Naive B cell (primary cell): Measurements from ENCODE around the gene SREK1. TPM values are rescaled to one million over a fixed set of nuclear protein-coding genes. Genes with fewer than 3 reads are reported as not detected.
"Not testable (repeated sequence)": the region's sequence is repeated elsewhere in the genome, so short reads cannot be mapped to it uniquely, and the experiment has no call there.

Source experiments
- ATAC-seq, 2 donors: fragments of 150-1000 bp; cut with Tn5 transposase; 2 replicates each; pipeline ENCODE4 v1.10.0; 2021; ENCODE audit warnings: low read depth in 2 of 2, mild to moderate bottlenecking in 2 of 2, moderate library complexity in 2 of 2
- DNase-seq: peaks from one replicate; pipeline ENCODE4 v3.0.0; 2022
- H3K27ac Mint-ChIP-seq, 6 donors: one replicate each; pipeline ENCODE4 v1.8.0; 2020 to 2022; ENCODE audit warnings: mild to moderate bottlenecking in 6 of 6, mixed read lengths in 6 of 6, moderate library complexity in 5 of 6, inconsistent platforms in 2 of 6
- H3K27me3 Mint-ChIP-seq, 3 donors: one replicate each; pipeline ENCODE4 v1.8.0; 2021 to 2022; ENCODE audit warnings: mixed read lengths in 3 of 3, mild to moderate bottlenecking in 1 of 3
- H3K36me3 Mint-ChIP-seq, 2 donors: one replicate each; pipeline ENCODE4 v1.8.0; 2020 to 2022; ENCODE audit warnings: mixed read lengths in 2 of 2, inconsistent platforms in 1 of 2, mild to moderate bottlenecking in 1 of 2
- H3K4me1 Mint-ChIP-seq, 3 donors: one replicate each; pipeline ENCODE4 v1.8.0; 2020 to 2022; ENCODE audit warnings: mixed read lengths in 3 of 3, inconsistent platforms in 1 of 3, mild to moderate bottlenecking in 1 of 3, moderate library complexity in 1 of 3
- H3K4me3 Mint-ChIP-seq, 8 donors: one replicate each; pipeline ENCODE4 v1.8.0; 2020 to 2022; ENCODE audit warnings: mild to moderate bottlenecking in 8 of 8, mixed read lengths in 8 of 8, moderate library complexity in 8 of 8, inconsistent platforms in 2 of 8
- H3K9me3 Mint-ChIP-seq, 7 donors: one replicate each; pipeline ENCODE4 v1.8.0; 2020 to 2022; ENCODE audit warnings: mixed read lengths in 7 of 7, mild to moderate bottlenecking in 5 of 7, inconsistent platforms in 2 of 7, moderate library complexity in 1 of 7
- polyA plus RNA-seq, 6 donors: library from polyadenylated mRNA; unstranded; fragments of 300-500 nt; fragmentation: Illumina TruSeq; gene quantifications; one replicate each; pipeline ENCODE4 v1.2.3, GENCODE V29; 2021; ENCODE audit warnings: low read depth in 6 of 6

Gene SREK1
- polyA plus RNA-seq, 6 donors from 2014 or later = 12.9 to 32.6 (median 19.0) TPM

GRCh38 chr5:66209350-66209749 lies 65.2 kb downstream of the SREK1 start:
- no peak for ATAC-seq

GRCh38 chr5:66209794-66210193 lies 65.7 kb downstream of the SREK1 start:
- ATAC-seq (no peak), DNase-seq (no peak)
- peak overlapping the region in 1 of 6 donors; percentile 5 for H3K27ac Mint-ChIP-seq
- no peaks in the 10 kb centered on the region for H3K9me3 Mint-ChIP-seq
- H3K27me3 Mint-ChIP-seq = no peaks in the 10 kb centered on the region
- no peaks in the 10 kb centered on the region for H3K36me3 Mint-ChIP-seq
- no peaks in the 10 kb centered on the region for H3K4me1 Mint-ChIP-seq
- H3K4me3 Mint-ChIP-seq = no peak overlapping the region

More at GRCh38 chr5:66209350-66209749, 65.2 kb downstream of the SREK1 start:
- DNase-seq = no peak
- no peaks in the 10 kb centered on the region for H3K4me1 Mint-ChIP-seq
- H3K36me3 Mint-ChIP-seq = no peaks in the 10 kb centered on the region
- H3K9me3 Mint-ChIP-seq = no peaks in the 10 kb centered on the region
- H3K4me3 Mint-ChIP-seq = peak overlapping the region in 1 of 8 donors; percentile 26
- H3K27ac Mint-ChIP-seq = no peak overlapping the region
- H3K27me3 Mint-ChIP-seq = no peaks in the 10 kb centered on the region

GRCh38 chr5:66213533-66213932 lies 69.4 kb downstream of the SREK1 start:
- H3K27me3 Mint-ChIP-seq = peaks cover 0 to 2% (median 0%) of the 10 kb centered on the region in 3 donors

GRCh38 chr5:66222455-66222854 lies 78.4 kb downstream of the SREK1 start:
- ATAC-seq (no peak), DNase-seq (no peak)
- peaks cover 0 to 13% (median 4%) of the 10 kb centered on the region in 7 donors for H3K9me3 Mint-ChIP-seq
- no peak overlapping the region for H3K4me3 Mint-ChIP-seq
- peaks cover 5 to 14% (median 13%) of the 10 kb centered on the region in 3 donors for H3K27me3 Mint-ChIP-seq
- H3K36me3 Mint-ChIP-seq = peaks cover 5 to 8% of the 10 kb centered on the region in 2 donors
- H3K4me1 Mint-ChIP-seq = no peaks in the 10 kb centered on the region
- no peak overlapping the region for H3K27ac Mint-ChIP-seq

More at GRCh38 chr5:66213533-66213932, 69.4 kb downstream of the SREK1 start:
- H3K27ac Mint-ChIP-seq = no peak overlapping the region
- H3K4me1 Mint-ChIP-seq = no peaks in the 10 kb centered on the region
- ATAC-seq (no peak), DNase-seq (no peak)
- peaks cover 0 to 12% (median 0%) of the 10 kb centered on the region in 7 donors for H3K9me3 Mint-ChIP-seq
- no peak overlapping the region for H3K4me3 Mint-ChIP-seq
- H3K36me3 Mint-ChIP-seq = no peaks in the 10 kb centered on the region

GRCh38 chr5:66222896-66223295 lies 78.8 kb downstream of the SREK1 start:
- Mint-ChIP-seq H3K27me3 (peaks cover 5 to 14% (median 13%) of the 10 kb centered on the region in 3 donors), H3K4me3 (peak overlapping the region in 1 of 8 donors; percentile 23)
- not testable (repeated sequence) for H3K9me3 Mint-ChIP-seq, H3K36me3 Mint-ChIP-seq, ATAC-seq, H3K4me1 Mint-ChIP-seq, H3K27ac Mint-ChIP-seq, DNase-seq

GRCh38 chr5:66223637-66224036 lies 79.5 kb downstream of the SREK1 start:
- ATAC-seq = no peak
- H3K4me3 Mint-ChIP-seq = no peak overlapping the region
- peaks cover 0 to 8% (median 4%) of the 10 kb centered on the region in 7 donors for H3K9me3 Mint-ChIP-seq
- no peak for DNase-seq
- H3K27me3 Mint-ChIP-seq = peaks cover 5 to 14% (median 10%) of the 10 kb centered on the region in 3 donors
- no peak overlapping the region for H3K27ac Mint-ChIP-seq
- peaks cover 5 to 8% of the 10 kb centered on the region in 2 donors for H3K36me3 Mint-ChIP-seq
- no peaks in the 10 kb centered on the region for H3K4me1 Mint-ChIP-seq

GRCh38 chr5:66224274-66224673 lies 80.2 kb downstream of the SREK1 start:
- H3K4me3 Mint-ChIP-seq = no peak overlapping the region
- no peak for DNase-seq
- ATAC-seq = no peak
- peaks cover 5 to 9% (median 8%) of the 10 kb centered on the region in 3 donors for H3K27me3 Mint-ChIP-seq
- H3K9me3 Mint-ChIP-seq = peaks cover 2 to 8% (median 4%) of the 10 kb centered on the region in 7 donors
- peaks cover 5 to 8% of the 10 kb centered on the region in 2 donors for H3K36me3 Mint-ChIP-seq
- peak overlapping the region in 1 of 6 donors; percentile 50 for H3K27ac Mint-ChIP-seq
- H3K4me1 Mint-ChIP-seq = no peaks in the 10 kb centered on the region

- Mint-ChIP-seq H3K9me3 (peaks cover 2 to 8% (median 4%) of the 10 kb centered on the region in 7 donors), H3K36me3 (peaks cover 5 to 8% of the 10 kb centered on the region in 2 donors), H3K27me3 (peaks cover 2 to 8% (median 5%) of the 10 kb centered on the region in 3 donors), H3K4me1 (no peaks in the 10 kb centered on the region), H3K4me3 (no peak overlapping the region), H3K27ac (peak overlapping the region in 3 of 6 donors; percentile 46 to 62 (median 49))
- DNase-seq (no peak), ATAC-seq (no peak)
Measured at GRCh38 chr5:66224773-66225553, 80.9 kb downstream of the SREK1 start.

GRCh38 chr5:66230551-66230950 lies 86.5 kb downstream of the SREK1 start:
- Mint-ChIP-seq H3K4me1 (no peaks in the 10 kb centered on the region), H3K9me3 (peaks cover 0 to 8% (median 5%) of the 10 kb centered on the region in 7 donors)
- no peak for ATAC-seq

GRCh38 chr5:66231508-66231907 lies 87.4 kb downstream of the SREK1 start:
- DNase-seq = no peak
- Mint-ChIP-seq H3K27ac (no peak overlapping the region), H3K27me3 (peaks cover 0 to 4% (median 0%) of the 10 kb centered on the region in 3 donors), H3K9me3 (peaks cover 0 to 3% (median 0%) of the 10 kb centered on the region in 7 donors), H3K36me3 (peaks cover 0 to under 1% of the 10 kb centered on the region in 2 donors), H3K4me3 (no peak overlapping the region), H3K4me1 (no peaks in the 10 kb centered on the region)
- no peak for ATAC-seq

More at GRCh38 chr5:66230551-66230950, 86.5 kb downstream of the SREK1 start:
- DNase-seq = no peak
- Mint-ChIP-seq H3K4me3 (no peak overlapping the region), H3K27me3 (no peaks in the 10 kb centered on the region), H3K27ac (peak overlapping the region in 1 of 6 donors; percentile 49), H3K36me3 (peaks cover 0 to 8% of the 10 kb centered on the region in 2 donors)

GRCh38 chr5:66232275-66232674 lies 88.2 kb downstream of the SREK1 start:
- DNase-seq (no peak), ATAC-seq (no peak)
- Mint-ChIP-seq H3K4me3 (no peak overlapping the region), H3K4me1 (no peaks in the 10 kb centered on the region), H3K27me3 (peaks cover 0 to 8% (median 0%) of the 10 kb centered on the region in 3 donors), H3K9me3 (peaks cover 0 to 3% (median 0%) of the 10 kb centered on the region in 7 donors), H3K27ac (no peak overlapping the region), H3K36me3 (no peaks in the 10 kb centered on the region)

GRCh38 chr5:66232706-66233445 lies 88.8 kb downstream of the SREK1 start:
- Mint-ChIP-seq H3K27me3 (peaks cover 0 to 8% (median 0%) of the 10 kb centered on the region in 3 donors), H3K36me3 (no peaks in the 10 kb centered on the region), H3K27ac (no peak overlapping the region), H3K4me1 (no peaks in the 10 kb centered on the region), H3K9me3 (peaks cover 0 to 3% (median 0%) of the 10 kb centered on the region in 7 donors), H3K4me3 (no peak overlapping the region)
- ATAC-seq = no peak
- DNase-seq = no peak
